Endothelial cell (in vitro differentiated cells): ENCODE results near the gene PDIA3. TPM values are rescaled to one million over a fixed set of nuclear protein-coding genes. Genes with fewer than 3 reads are reported as not detected.

Experiments used
- DNase-seq: peaks from one replicate; pipeline ENCODE4 v3.0.0; 2021; ENCODE audit warnings: low spot score
- H3K27ac Mint-ChIP-seq: one replicate; pipeline ENCODE4 v1.8.0; 2021; ENCODE audit warnings: mixed read lengths, inconsistent platforms; ENCODE audit not compliant: unreplicated experiment
- H3K27me3 Mint-ChIP-seq: one replicate; pipeline ENCODE4 v1.8.0; 2021; ENCODE audit warnings: mild to moderate bottlenecking, moderate library complexity, mixed read lengths, inconsistent platforms; ENCODE audit not compliant: unreplicated experiment
- H3K36me3 Mint-ChIP-seq: one replicate; pipeline ENCODE4 v1.8.0; 2021; ENCODE audit warnings: mild to moderate bottlenecking, low read depth, mixed read lengths, inconsistent platforms; ENCODE audit not compliant: unreplicated experiment
- H3K4me1 Mint-ChIP-seq: one replicate; pipeline ENCODE4 v1.8.0; 2021; ENCODE audit warnings: mild to moderate bottlenecking, mixed read lengths, inconsistent platforms; ENCODE audit not compliant: unreplicated experiment
- H3K4me3 Mint-ChIP-seq: one replicate; pipeline ENCODE4 v1.8.0; 2021; ENCODE audit warnings: mild to moderate bottlenecking, mixed read lengths, inconsistent platforms; ENCODE audit not compliant: unreplicated experiment
- H3K9me3 Mint-ChIP-seq: one replicate; pipeline ENCODE4 v1.8.0; 2021; ENCODE audit warnings: mixed read lengths, inconsistent platforms; ENCODE audit not compliant: unreplicated experiment
- total RNA-seq: library from RNA; stranded (reverse); fragmentation: NEBNext Ultra II Directional; extraction: Animal tissue kit (Norgen Biotek cat#: 25700); gene quantifications from one replicate; pipeline ENCODE4 v1.2.1, GENCODE V29; 2021; ENCODE audit not compliant: unreplicated experiment
- TF ChIP-seq, protein P1 (sequence below): fragments of 200-600 bp; sonication (generic); IDR thresholded peaks from one replicate; pipeline ENCODE4 v1.5.0; 2021; ENCODE audit warnings: antibody characterized with exemption; ENCODE audit not compliant: unreplicated experiment

The PDIA3 gene
- total RNA-seq, 1 donor from 2014 or later, result 655 TPM

DNA sequence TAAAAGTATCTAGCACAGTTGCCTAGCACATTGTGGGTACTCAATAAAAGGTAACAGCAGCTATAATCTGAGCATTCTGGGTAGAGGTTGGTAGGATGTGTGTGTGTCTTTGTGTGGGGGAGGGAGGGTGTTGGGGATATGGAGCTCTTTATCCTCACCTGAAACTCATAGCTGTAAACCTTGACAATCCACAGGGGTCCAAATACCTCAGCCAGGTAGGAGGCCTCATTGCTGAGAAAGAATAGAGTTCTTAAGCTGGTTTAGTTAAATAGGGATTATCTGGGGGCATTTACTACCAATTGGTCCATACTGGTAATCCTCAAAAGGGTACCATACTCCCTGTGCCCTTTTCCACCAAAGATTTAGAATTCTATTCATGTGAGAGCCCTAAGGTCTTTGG is 49.8 kb downstream of the PDIA3 start:
- no peaks in the 10 kb centered on the region for H3K9me3 Mint-ChIP-seq
- peaks cover 54% of the 10 kb centered on the region for H3K4me1 Mint-ChIP-seq
- peaks cover 63% of the 10 kb centered on the region for H3K36me3 Mint-ChIP-seq
- no peak overlapping the region for H3K27ac Mint-ChIP-seq
- DNase-seq, result no peak
- TF ChIP-seq, protein P1, sequence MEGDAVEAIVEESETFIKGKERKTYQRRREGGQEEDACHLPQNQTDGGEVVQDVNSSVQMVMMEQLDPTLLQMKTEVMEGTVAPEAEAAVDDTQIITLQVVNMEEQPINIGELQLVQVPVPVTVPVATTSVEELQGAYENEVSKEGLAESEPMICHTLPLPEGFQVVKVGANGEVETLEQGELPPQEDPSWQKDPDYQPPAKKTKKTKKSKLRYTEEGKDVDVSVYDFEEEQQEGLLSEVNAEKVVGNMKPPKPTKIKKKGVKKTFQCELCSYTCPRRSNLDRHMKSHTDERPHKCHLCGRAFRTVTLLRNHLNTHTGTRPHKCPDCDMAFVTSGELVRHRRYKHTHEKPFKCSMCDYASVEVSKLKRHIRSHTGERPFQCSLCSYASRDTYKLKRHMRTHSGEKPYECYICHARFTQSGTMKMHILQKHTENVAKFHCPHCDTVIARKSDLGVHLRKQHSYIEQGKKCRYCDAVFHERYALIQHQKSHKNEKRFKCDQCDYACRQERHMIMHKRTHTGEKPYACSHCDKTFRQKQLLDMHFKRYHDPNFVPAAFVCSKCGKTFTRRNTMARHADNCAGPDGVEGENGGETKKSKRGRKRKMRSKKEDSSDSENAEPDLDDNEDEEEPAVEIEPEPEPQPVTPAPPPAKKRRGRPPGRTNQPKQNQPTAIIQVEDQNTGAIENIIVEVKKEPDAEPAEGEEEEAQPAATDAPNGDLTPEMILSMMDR, result no peak
- peaks cover 32% of the 10 kb centered on the region for H3K27me3 Mint-ChIP-seq
- peak overlapping the region; percentile 72 for H3K4me3 Mint-ChIP-seq

DNA sequence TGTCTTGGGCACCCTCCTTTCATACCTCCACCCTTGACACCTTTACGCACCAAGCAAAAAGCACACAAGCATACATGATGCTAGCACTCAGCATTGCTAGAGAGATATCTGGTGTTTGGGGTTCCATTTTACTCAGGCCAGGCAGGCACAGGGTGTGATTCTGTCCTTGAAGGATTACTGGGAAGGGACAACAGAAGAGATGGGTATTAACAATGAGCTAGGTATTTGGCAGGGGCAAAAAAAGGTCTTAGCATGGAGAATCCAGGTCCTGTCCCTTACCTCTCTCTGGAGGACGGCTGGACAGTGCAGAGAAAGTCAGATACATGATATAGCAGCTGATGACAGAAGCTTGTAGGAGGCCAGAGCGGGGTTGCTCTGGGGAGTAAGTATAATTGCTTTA is 50.3 kb downstream of the PDIA3 start:
- H3K27me3 Mint-ChIP-seq, result peaks cover 29% of the 10 kb centered on the region
- peak overlapping the region; percentile 52 for H3K27ac Mint-ChIP-seq
- H3K36me3 Mint-ChIP-seq, result peaks cover 63% of the 10 kb centered on the region
- no peaks in the 10 kb centered on the region for H3K9me3 Mint-ChIP-seq
- DNase-seq, result no peak
- H3K4me1 Mint-ChIP-seq, result peaks cover 56% of the 10 kb centered on the region
- TF ChIP-seq, protein P1, result no peak
- H3K4me3 Mint-ChIP-seq, result peak overlapping the region; percentile 72

DNA sequence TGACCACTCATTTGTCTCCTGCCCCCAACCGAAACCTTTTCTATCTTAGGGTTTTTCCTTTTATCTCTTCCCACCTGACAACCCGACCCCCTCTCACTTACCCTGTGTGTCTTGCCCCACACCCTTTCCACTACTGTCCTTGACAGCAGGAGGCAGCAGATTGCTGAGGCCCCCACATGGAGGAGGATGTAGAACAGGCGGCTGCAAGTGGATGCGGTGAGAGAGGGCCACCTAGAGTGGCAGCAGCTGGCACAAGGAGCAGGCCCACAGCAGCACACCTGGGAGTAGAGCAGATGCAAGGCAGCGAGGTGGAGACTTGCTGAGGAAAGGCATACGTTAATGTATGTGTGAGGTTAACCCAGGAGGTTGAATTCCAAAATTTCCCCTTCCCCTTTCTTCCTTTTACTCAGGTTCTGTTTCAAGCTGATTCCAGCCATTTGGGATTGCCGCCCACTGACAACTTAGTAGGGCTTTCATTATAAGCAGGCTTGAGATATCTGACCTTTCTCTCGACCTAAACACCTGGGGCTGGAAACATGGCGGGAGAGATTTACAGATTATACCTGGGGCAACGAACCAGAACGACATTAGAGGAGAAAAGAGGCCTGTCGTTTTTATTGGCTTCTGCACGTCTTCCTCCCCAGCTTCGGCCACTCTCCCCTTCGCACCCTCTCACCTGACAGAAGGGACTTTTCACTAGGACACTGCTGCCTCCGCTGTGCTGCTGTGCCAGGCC is 53.1 kb downstream of the PDIA3 start:
- TF ChIP-seq, protein P1, result no peak
- Mint-ChIP-seq H3K9me3 (no peaks in the 10 kb centered on the region), H3K27ac (peak overlapping the region; percentile 52), H3K4me1 (peaks cover 37% of the 10 kb centered on the region), H3K4me3 (peak overlapping the region; percentile 100), H3K27me3 (peaks cover 11% of the 10 kb centered on the region), H3K36me3 (peaks cover 53% of the 10 kb centered on the region)
- DNase-seq, result no peak

DNA sequence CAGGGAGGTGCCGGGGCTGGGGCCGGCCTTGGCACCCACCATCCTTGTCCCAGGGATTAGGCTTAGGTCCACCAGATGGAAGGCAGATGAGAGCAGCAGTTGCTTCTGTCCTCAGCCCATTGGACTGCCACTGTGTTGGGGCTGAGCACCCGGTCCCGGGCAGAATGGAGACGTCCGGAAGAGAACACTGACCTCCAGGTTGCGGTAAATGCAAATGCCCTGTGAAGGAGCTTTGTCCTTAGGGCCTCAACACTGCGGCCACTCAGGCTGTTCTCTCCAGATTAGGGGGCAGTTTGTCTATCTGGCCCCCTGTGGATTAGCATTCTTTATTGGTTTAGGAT is 53.7 kb downstream of the PDIA3 start, which contains the start of gene SERINC4:
SERINC4 (minus strand) TSS at position 276 of the 341 bp plus-strand sequence; CDS start at position 42, 234 bp downstream.
- peaks cover 11% of the 10 kb centered on the region for H3K27me3 Mint-ChIP-seq
- no peaks in the 10 kb centered on the region for H3K9me3 Mint-ChIP-seq

More for the DNA sequence above, 53.7 kb downstream of the PDIA3 start, which contains the start of gene SERINC4:
- Mint-ChIP-seq H3K4me1 (peaks cover 32% of the 10 kb centered on the region), H3K4me3 (peak within 1 kb of the TSS; percentile 100), H3K36me3 (peaks cover 50% of the 10 kb centered on the region), H3K27ac (peak within 1 kb of the TSS; percentile 96)
- TF ChIP-seq, protein P1, result no peak
- no peak for DNase-seq
